NCI-H2196 (cell line): ENCODE results near the gene FAM170B.

Source experiments
- DNase-seq: peaks from one replicate; lab custom pipeline; 2025; ENCODE audit not compliant: unreplicated experiment; lab: John Stamatoyannopoulos, UW

The FAM170B gene

DNA sequence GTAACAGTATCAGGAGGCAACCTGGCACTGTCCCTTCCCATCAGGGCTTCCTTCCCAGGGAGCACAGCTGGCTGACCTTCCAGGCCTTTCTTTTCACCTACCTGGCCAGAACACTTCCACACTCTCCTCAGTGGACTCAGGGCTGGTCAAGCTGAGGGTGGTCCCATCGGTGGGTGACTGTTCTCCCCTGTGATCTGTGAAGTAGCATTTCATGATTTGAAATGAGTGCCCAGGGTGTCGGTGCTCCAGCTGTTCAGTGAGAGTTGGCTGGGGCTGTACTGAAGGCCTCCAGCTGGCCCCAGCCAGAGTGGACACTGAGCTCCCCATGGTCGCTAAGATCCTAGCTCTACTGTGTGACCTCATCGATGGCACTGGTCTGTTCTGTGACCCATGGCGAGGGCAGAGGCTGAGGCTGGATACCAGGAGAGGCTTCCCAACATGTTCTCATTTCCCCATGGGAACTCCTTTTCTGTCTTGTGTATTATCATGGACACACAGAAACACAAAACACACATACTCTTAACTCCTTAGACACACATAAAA, at the start of gene FAM170B:
TSS of gene FAM170B (minus strand) at position 316 of the 543 bp plus-strand sequence. CDS start at position 213, 103 bp downstream.
- DNase-seq: no peak

DNA sequence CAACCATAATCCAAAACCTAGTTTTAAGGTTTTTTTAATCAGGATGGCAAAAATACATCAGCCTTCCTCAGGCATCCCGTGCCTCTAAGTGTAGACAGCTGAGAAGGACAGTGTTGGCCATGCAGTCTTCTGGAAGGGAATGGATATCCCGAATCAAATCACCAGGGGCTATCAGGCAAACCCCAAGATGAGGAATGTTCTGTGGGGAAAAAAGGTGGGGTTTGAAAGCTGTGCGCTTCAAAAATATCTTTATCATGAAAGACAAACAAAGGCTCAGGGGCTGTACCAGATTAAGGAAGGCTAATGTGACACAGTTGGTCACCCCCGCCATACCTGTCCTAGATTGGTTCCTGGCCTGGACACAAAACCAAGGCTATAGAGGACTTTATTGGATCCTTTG, 49.0 kb upstream of the FAM170B start:
- no peak for DNase-seq

DNA sequence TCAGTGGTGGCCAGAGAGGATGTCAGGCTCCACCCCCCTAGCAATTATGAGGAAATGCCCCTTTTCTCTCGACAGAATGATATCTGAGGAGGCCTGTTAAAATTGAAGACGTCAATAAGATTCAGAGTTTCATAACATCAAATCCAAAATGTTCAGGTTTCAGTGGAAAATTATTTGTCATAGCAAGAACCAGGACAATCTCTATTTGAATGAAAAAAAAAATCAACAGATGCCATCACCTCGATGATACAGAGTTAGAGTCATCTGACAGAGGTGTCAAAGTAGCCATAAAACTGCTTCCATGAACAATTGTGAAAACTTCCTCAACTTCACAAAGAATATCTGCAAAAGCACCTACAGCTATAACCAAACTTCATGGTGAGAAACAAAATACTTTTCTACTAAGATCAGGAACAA, 46.6 kb upstream of the FAM170B start:
- no peak for DNase-seq

DNA sequence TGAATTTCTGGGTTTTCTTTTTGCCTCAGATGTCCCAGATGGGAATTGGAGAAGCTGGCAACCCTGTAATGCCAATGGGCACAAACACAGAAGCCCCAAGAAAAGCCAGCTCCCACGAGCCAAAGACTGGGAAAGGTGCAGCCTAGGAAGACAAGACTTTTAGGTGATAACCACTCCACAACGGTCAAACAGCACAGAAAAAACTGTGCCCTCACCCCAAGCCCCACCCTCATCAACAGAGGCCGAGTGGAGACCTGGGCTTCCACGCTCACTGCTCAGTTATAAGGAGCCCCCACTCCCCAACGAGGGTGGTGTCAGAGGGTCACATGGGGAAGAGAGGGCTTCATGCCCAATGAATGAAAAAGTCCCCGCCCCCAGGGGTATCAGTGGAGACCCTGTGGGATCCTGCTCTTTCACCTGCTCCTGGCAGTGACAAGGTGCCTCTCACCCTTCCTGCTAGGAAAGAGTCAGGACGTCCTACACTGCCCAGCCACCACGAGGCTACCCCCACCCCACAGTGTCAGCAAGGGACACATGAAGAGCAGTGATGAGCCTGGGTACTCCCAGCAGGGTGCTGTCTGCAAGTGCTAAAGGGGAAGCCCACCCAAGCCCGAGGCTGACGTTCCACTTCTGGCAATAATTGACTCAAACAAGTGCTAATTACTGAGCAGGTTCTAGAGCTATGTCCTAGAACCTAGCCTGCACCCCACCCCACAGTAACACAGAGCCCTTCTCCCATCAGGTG, 46.0 kb upstream of the FAM170B start:
- DNase-seq: no peak

DNA sequence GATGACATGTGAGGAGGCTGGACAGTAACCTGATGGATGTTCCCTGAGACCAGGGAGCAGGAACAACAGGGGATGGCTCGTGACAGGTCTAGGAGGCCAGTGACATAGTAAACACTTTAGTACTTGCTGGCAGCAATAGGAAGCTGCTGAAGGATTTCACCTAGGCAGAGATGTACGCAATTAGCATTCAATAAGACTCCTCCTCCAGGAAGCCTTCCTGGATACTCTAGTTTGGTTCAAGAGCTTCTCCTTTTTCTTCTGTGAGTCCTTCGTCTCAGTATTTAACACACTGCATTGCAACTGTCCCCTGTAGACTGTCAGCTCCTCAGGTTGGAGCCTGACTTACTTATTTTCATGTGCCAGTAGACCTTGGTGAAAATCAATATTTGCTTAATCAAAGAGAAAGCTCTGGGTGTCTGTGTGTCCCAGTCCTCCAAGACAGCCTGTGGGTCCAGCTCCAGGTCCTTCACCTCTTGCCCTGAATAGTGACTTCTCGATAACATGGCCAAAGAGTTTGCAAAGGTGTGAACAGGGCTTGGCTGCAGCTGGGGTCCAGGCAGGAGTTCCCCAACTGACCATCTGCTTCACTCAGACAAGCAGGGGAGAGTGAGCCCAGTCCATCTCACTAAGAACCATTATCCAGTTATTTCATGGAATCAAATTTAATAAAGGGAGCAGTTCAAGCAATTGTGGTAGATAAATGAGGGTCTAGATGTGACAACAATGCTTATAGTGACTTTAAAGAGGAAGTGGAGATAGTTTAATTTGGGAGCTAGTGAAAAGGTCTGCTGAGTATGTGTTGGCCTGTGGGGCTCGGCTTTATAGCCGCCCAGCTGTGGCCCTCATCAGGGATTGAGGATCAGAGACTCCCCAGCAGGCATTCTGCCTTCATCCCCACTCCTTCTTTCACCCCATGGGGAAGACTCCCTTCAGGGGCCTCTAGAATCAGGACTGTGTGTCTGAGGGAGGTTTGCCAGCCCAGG, 45.0 kb upstream of the FAM170B start:
- no peak for DNase-seq

DNA sequence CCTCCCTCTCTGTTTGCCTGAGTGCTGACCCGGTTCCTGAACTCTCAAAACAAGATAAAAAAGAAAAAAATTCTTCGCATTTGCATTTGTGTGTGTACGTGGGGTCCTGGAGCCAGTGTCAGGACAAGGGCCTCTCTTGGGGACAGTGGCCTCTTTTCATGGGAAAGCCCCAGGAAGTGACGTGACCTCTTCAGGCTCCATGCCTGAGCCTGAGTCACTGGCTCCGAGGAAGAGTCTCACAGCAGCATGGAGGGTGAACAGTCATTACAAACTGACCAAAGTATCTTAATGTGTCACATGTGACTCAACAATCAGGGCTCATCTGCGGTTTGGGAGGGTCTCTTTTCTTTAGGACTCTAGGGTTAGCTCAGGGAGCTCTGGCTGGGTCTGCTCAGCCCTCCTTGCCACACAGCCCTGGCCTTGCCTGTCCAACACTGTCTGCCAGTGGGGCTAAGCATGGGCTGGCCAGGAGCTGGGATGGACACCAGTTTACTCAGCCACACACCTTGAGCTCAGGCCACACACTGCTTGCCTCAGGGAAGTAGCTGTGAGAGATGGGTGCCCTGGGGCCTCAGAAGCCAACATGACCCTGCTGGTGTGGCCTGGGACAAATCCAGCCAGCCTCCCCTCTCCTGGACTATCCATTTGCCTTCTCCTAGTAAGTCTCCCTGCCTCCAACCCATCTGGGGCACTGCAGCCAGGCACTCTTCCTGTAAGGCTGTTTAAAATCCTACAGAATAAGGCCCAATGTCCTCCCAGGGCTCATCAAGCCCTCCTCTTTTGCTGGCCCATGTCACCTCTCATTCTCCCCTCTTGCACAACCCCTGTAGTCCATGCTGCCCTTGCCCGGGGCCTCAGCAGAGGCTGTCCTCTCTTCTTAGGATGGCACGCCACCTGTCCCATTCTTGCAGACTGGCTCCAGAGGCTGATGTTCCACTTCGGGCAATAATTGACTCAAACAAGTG, 43.9 kb upstream of the FAM170B start:
- DNase-seq: no peak

DNA sequence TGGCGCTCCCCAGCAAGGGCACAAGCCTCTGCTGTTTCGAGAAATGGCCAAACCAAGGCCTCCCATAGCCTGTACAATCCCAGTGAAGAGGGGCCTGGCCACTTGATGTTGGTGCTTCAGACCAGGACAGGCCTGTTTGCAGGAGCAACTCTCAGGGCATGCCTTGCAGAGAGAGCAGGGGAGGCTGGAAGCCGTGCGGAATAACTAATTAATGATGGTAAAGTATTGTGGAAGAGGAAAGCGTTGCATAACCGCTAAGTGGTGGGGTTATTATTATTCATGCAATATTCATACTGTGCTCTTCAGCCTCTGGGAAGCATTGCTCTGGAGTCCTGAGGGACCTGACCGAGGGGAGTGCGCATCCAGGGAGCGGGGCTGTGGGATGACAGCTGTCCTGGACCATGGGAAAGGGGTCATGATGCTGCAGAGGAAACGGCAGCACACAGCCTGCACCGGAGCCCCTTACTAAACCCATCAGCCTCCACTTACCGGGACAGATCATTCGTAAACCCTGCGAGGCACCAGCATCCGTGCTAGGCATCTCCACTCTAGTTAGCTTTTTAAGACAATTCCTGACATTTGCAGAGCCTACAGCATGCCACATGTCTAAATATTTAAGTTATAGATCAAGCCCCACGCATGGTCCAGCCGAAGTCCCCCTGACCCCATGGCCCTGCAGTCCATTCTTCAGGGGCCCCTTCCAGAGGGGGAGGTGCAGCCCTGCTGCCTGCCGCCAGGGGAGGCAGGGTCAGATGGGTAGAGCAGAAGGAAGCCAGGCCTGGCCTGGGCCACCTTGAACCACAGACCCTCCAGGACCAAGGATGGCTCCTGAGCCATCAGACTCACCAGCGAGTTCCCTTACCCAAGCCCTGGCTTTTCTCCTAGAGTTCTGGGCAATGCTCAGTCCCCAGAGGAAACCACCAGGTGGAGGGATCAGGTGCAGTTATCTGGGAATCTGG, 42.8 kb upstream of the FAM170B start:
- no peak for DNase-seq

DNA sequence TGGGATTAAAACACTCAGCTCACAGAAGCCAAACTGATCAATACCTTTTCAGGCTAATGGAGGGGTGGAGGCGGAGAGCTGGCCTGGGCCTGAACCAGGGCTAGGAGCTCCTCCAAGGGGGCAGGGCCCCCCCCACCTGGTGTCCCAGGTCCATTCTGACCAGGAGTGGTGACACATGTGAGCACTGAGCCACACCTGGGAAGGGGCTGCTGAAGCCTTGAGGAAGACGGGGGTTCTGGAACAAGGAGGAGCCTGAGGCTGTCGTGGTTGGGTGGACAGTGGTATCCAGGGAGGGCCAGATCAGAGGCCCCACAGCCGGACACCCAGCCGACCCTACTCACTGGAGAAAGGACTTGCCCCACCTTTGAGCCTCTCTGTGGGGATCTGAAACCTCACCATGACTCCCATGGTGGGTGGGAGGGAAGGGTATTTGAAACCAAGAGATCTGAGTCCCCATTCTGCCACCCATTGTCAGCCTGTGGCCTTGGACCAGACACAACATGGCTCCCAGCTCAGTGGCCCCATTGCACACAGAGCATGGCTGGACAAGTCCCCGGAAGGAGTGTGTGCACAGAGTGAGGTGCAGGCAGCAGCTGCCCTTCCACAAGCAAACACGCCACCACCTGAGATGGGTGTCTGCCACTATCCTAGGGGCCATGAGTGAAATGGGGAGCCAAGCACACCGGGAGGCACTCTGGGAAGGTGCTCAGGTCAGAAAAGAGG, 41.9 kb upstream of the FAM170B start:
- DNase-seq: no peak

DNA sequence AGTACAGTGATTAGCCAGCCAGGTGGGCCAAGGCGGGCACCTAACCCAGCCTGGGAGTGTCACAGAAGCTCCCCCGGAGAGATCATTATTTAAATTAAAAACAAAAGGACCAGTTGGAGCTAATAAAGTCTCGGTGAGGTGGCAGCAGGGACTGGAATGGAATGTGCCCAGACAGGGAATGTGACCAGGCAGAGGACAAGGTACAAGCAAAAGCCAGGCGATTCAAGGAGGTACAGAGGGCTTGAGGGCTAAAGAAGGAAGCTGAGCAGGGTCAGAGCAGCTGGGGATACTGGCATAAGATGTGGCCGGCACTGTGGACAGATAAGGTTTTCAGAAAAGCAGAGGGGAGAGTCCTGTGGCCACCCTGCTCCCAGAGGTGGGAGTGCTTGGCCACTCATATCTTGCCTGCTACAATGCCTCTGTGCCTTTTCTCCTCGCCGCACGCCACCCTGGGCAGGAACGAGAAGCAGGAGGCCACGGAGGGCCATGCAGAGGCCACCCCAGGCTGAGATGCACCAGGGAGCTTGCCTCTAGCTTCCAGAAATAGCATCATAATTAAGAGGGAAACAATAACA, 41.2 kb upstream of the FAM170B start:
- DNase-seq: no peak

DNA sequence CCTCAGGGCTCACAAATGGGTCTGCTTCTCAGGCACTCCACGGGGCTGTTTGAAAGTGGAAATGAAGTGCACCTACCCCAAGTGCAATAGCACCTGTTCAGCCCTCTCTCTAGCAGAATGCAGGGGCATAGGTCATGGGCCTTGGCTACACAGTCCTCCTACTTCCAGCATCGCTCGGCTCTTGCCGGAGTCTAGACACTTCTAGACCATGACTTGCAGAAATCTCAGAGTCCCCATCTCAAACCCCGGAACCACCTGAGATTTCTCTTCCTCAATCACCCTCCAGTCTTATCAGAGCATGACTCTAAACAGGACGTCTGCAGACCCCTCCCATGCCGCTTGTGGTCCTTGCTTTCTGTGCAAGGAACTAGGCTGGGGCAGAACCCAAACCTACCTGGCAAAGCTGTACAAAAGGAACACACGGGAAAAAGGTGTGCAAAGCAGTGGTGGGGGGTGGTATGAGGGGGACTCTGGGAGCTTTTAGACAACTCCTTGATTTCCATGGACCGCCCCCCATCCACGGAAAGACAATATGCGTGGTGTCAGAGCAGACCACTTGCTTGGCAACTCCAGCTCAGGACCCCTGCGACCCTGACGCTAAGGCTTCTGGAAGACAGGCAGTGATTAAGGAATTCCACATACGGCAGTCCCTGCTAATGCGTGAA, 40.6 kb upstream of the FAM170B start:
- no peak for DNase-seq

DNA sequence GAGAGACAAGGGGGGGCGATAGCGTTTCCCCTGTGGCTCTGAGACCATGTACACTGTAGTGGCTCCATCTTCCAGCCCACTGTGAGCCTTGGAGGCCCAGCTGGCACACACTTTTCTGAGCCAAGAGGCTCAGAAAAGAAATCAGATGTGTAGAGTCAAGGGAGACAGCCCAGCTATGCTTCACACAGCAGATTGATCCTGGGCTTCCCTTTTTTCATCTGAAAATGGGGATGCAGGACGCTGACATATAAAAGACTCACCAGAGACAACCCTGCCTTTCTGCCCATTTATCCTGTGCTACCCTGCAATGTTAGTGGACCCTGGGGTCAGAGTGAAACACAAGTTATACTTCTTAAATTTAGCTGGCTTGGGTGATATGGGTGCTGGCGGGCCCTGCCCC, 40.0 kb upstream of the FAM170B start:
- DNase-seq: no peak

DNA sequence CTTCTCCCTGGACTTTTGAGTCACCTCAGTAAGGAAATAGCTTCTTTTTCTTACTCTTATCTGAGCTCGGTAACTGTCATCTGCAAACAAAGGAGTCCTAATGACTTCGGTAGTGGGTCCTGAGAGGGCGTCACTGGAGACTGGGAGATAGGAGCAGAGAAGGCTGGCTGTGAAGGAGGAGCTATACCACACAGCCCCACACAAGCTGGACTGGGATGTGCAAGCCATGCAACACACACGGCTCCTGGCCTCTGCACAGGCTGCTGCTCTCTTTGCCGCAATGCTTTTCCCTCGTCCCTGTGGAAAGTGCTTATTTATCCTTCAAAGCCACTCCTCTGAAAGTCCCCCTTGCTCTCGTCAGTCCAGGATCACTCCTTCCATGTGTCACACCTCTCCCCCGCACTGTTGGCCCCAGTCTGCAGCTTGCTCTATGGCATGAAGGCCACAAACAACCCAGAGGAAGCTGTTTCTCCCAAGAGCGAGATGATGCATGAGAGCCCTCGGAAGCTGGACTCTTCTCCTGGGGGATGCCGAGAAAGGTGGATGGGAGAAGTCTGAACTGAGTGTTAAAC, 39.5 kb upstream of the FAM170B start:
- no peak for DNase-seq

DNA sequence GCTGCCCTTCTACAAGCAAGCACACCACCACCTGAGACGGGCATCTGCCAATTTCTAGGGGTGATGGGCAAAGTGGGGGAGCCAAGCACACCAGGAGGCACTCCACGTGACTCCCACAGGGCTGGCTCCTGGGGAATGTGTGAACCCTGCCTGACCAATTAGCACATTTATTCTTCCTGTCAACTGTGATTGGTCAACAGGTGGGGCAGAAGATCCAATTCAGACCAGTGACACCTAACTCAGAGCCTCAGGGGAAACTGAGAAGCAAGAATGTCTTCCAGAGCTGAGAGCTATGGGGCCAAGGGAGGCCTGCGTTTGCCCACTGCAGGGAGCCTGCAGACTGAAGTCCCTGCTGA, 38.9 kb upstream of the FAM170B start:
- DNase-seq: no peak

DNA sequence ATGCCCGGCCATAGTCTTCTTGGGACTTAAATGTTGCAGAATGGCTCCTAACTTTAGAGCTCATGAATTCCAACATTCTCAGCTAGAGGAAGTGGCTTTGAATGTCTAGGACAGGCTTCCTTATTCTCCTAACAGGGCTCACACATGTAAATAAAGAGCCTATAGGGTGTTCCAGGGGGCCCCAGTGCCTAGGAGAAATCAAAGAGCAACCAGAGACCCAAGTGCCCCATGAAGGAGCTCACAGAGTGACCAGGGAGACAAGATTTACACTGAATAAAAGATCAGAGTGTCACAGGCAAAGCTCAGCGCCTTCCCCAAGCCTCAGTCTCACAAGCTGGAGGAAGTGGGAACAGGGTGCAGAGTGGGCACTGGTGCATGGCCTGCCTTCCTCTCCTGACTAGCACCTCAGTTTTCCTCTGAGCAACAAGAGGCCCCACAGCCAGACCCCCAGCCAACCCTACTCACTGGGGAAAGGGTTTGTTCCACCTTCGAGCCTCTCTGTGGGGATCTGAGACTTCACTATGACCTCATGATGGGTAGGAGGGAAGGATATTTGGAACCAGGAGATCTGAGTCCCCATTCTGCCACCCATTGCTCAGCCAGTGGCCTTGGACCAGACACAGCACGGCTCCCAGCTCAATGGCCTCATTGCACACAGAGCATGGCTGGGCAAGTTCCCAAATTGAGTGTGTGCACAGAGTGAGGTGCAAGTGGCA, 38.4 kb upstream of the FAM170B start:
- DNase-seq: no peak

DNA sequence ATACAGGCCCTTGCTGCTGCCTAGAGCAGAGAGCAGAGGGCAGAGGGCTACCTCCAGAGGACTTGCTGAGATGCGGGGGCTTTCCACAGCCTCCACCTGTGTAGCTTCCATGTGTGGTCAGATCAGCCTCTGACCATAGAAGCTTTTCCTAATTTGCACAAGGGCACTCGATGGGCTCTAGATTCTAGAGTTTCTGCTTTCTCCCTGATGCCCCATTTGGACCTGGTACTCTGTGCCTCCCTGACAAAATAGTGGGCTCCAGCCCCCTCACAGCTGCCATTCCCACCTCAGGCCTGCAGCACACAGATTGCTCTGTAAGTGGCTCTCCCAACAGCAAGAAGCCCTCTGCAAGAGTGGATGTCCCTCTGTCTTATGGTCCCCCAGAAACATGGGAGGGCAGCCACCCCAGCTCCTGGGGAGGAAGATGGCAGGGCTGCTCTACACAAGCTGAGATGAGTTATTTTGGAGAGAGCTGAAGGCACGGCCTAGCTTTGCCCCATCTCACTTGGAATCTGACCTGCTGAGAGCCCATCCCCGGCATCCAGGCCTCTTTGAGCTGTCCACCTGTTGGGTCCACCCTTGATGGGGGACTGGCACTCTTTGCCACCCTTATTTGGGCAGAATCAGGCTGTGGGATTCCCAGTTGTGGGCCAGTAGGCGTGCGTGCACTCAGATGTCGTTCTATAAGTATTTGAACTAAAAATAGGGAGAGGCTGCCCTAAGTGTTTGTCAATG, 37.7 kb upstream of the FAM170B start:
- no peak for DNase-seq

DNA sequence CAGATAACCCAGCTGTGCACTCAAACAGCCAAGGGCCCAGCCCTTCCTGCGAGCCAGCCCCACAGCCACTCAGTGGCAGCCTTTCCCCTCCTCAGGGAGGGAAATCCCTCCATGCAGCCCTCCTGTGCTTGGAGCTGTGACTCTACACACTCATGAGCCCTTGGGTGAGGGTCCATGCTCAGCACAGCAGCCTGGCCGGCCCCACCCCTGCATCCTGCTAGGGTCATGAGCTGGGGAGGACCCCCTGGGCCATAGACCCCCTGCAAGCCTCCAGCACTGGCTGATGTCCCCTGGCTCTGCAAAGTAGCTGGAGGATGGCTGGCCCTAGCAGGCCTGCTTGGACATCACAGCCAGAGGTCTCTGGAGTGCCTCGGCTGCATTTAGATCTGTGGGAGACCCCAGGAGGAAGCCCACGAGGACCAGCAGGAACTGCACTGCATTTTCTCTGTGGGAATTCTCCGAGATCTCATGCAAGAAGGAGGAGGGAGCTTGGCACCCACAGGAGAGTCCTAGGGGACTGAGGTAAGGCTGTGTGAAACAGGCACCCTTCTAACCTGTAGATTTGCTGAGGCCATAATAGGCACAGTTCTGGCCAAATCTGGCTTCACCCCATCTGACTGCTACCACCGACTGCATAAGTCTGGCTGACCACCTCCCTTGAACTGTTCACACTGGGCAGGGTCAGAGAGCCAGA, 37.0 kb upstream of the FAM170B start:
- no peak for DNase-seq
